HG03571 (cell line): ENCODE results near the gene SIMC1.
"Not testable (repeated sequence)": the region's sequence is repeated elsewhere in the genome, so short reads cannot be mapped to it uniquely, and the experiment has no call there.

ENCODE experiments used
- ATAC-seq: cut with Tn5 transposase; IDR thresholded peaks from one replicate; pipeline ENCODE4 v1.9.1; 2021; ENCODE audit not compliant: unreplicated experiment

The SIMC1 gene

GRCh38 chr5:176214466-176215021 lies 23.7 kb upstream of the SIMC1 start:
- not testable (repeated sequence) for ATAC-seq

GRCh38 chr5:176216393-176216916 lies 21.8 kb upstream of the SIMC1 start:
- not testable (repeated sequence) for ATAC-seq

GRCh38 chr5:176217188-176217729 lies 21.0 kb upstream of the SIMC1 start:
- ATAC-seq: not testable (repeated sequence)

GRCh38 chr5:176217764-176218163 lies 20.5 kb upstream of the SIMC1 start:
- ATAC-seq: not testable (repeated sequence)

- not testable (repeated sequence) for ATAC-seq
Measured at GRCh38 chr5:176222006-176222405, 16.2 kb upstream of the SIMC1 start.

GRCh38 chr5:176228358-176228757 lies 9.9 kb upstream of the SIMC1 start:
- not testable (repeated sequence) for ATAC-seq

- not testable (repeated sequence) for ATAC-seq
Measured at GRCh38 chr5:176233253-176233652, 5.0 kb upstream of the SIMC1 start.

GRCh38 chr5:176235155-176235554 lies 3.1 kb upstream of the SIMC1 start:
- peak; percentile 40 for ATAC-seq

GRCh38 chr5:176238645-176239283 lies 540 bp downstream of the SIMC1 start:
- peak; percentile 42 for ATAC-seq

- not testable (repeated sequence) for ATAC-seq
Measured at GRCh38 chr5:176239304-176239703, 1.1 kb downstream of the SIMC1 start.

GRCh38 chr5:176244318-176244717 lies 6.1 kb downstream of the SIMC1 start:
- ATAC-seq: not testable (repeated sequence)

- ATAC-seq: not testable (repeated sequence)
Measured at GRCh38 chr5:176245074-176245473, 6.8 kb downstream of the SIMC1 start.

GRCh38 chr5:176245489-176245888 lies 7.3 kb downstream of the SIMC1 start:
- ATAC-seq: not testable (repeated sequence)

GRCh38 chr5:176250691-176251090 lies 12.5 kb downstream of the SIMC1 start:
- ATAC-seq: not testable (repeated sequence)

GRCh38 chr5:176252171-176252570 lies 13.9 kb downstream of the SIMC1 start:
- not testable (repeated sequence) for ATAC-seq

- ATAC-seq: not testable (repeated sequence)
Measured at GRCh38 chr5:176253370-176254065, 15.3 kb downstream of the SIMC1 start.

- not testable (repeated sequence) for ATAC-seq
Measured at GRCh38 chr5:176254066-176254393, 15.8 kb downstream of the SIMC1 start.

GRCh38 chr5:176257871-176258505 lies 19.8 kb downstream of the SIMC1 start:
- not testable (repeated sequence) for ATAC-seq

GRCh38 chr5:176260682-176261081 lies 22.5 kb downstream of the SIMC1 start:
- not testable (repeated sequence) for ATAC-seq

- ATAC-seq: not testable (repeated sequence)
Measured at GRCh38 chr5:176266448-176266847, 28.2 kb downstream of the SIMC1 start.

- ATAC-seq: not testable (repeated sequence)
Measured at GRCh38 chr5:176289018-176289417, 50.8 kb downstream of the SIMC1 start.
